Measurements from ENCODE around the gene BCAS1.

DNA sequence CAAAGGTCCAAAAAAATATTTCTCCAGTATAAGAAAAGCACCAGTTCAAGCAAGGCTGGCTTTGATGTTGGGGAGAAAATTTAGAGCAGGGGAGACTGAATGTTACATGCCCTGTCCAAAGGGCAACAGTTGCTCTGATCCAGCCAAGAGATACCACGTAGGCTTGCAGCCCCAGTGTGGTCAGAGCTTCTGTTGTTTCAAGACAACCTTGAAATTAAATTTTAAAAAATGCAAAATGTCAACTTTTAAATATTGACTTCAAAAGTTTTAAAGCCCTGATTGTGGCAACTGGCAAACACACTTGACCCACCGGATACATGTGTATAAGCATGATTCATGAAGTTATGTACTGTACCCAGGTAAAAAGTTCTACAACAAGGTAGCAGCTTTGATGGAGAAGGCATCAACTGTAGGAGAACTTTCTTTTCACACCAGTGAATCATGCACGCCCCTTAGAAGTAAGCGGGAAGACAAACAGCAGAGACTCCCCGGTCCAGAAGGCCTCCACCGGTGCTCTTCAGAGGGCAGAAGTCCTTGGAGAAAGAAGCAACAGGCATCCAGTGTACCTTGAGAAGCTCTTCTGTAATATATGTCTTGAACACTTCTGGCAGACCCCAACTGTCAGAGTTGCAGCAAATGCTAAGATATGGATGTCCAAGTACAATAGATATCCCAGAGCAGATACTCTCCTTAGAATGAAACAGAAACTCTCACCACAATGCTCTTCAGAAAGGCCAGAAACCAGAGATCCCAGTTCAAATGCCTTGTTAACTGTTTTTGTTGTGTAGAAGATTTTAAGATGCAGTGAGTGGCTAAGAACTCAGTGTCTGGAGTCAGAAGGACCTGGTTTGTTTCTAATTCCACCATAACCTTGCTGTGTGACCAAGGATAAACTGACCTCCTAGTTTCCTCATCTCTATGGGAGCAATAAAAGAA is 115.4 kb downstream of the BCAS1 start:
- no peak for TF ChIP-seq YY1 (IDR thresholded peaks at IDR 0.05; ENCODE audit: insufficient read depth, insufficient read length)
- TF ChIP-seq ZNF274 (IDR thresholded peaks at IDR 0.05; ENCODE audit: low read depth, low read length): no peak

All from NT2/D1 (cell line).